NCI-H128 (cell line): ENCODE measurements around the gene CRK.

Experiments
- DNase-seq: peaks from one replicate; lab custom pipeline; 2025; ENCODE audit not compliant: unreplicated experiment; lab: John Stamatoyannopoulos, UW

The CRK gene

DNA sequence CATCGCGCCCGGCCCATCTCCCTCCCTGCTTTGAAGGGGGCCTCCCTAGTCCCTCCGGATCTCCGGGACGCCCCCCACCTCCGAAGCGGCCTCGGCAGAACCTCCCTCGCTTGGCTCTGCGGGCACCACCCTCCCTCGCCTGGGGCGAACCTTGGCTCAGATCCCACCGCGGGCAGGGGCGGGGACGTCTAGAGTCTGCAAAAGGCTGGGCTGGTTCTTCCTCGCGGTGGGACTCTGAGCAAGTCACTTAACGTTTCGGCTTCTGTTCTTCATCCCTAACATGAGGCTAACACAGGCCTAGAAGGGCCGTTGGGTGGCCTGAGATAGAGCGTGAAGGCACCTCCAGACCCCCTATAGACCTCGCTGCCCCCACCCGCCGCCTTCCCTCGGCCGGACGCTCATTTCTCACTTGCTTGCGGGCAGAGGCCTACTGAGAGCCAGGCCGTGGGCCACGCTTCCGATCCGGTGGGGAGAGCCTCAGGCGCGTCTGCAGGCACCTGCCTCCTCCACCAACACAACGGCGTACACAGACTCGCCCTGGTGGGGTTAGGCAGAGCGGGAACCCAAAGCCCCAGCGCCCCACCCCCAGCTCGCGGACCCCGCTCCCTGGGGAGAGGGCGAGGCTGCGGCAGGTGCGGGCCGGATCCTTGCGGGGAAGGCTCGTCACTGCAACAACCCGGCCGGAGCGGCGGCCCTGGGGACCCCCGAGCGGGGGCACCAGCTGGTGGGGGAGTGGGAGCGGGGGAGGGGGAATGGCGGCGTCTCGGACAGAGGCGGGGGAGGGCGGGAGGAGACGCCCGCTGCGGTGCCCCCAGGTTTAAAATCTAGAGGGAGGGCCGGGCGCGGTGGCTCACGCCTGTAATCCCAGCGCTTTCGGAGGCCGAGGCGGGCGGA is 31.0 kb upstream of the CRK start:
- DNase-seq = no peak

DNA sequence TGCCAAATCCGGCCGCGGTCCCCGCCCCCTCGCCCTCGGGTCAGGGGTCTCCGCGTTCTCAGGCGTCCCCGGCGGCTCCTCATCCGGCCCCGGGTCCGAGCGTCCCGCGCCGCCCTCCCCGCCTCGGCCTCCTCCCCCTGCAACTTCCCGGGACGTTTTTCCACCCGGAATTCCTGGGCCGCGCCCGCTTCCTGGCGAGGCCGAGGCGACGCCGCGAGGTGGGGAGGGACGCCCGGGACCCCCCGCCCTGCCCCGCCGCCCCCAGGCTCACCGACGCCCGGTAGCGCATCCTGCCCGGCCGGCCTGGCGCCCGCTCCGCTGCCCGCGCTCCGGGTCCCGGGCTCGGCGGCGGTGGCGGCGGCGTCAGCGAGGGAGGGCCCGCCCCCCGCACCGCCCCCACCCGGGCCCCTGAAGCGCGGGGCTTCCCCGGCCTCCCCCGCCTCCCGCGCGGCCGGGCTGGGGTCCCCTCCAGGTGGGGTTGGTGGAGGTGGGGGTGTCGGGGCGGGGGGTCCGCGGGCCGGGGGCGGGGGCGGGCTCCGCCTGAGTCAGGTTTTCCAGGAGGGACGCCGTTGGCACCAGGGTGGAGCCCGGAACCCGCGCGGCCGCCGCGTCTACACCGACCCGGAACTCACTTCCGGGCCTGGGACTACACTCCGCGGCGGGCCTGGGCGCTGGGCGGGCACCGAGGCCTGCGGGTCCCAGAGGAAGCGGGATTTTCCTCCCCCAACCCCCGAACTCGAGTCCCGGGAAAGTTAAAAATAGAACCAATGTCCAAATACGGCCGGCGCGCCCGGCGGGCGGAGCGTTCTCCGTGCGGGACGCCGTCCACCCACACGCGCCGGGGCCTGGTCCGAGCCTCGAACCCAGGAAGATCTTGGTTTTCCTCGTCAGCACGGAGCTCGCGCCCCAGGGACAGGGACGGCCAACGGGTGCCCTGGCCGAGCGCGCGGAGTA is 29.7 kb upstream of the CRK start:
- no peak for DNase-seq

DNA sequence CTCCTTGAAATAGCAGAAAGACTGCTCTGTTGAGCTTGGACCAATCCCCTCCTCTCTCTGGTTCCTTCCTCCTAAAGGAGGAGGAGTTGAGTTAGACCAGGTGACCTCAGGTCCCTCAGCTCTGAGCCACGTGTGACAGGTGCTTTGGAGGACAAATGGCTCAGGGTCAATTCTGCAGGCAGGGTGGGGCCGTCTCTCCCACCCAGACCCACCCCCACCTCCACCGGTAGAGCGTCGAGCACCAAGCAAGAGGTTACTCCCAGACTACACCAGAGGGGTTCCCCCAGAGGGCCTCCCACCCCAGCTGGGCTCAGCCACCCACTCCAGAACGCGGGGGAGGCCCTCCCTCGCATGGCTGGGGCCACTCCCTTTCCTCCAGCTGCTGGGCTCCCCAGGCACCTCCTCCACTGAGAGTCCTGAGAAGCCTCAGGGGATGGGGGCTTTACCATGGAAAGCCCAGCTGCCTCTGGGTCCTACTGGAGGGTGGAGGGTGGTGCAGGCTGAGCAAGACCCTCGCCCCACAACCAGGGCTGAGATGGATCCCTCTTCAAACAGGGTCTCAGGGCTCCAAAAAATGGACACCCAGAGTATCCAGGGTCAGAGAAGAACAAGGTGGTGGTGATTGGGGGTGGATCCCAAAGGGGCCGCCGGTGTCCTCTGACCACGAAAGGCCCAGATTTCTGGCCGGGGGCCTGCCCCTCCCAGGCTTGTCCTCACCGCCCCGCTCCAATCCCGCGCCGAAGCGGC is 28.8 kb upstream of the CRK start:
- no peak for DNase-seq

DNA sequence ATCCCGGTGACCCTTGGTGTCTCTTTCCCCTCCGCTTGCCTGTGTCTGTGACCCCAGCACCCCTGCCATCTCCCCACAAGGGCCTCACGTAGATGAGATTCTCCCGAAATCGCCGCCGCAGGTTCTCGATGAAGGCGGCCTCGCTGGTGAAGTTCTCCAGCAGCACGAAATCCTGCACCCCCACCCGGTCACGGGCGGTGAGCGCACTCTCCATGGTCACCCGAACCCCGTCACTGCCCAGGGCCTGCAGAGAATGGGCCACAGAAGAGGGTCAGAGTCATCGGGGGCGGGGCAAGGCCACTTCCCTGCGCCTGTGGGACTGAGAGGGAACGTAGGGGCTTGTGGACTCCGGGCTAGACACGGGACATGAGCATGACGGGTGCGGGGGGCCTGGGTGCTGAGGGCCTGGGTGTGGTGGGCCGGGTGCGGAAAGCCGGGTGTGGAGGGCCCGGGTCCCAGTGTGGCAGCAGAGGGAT is 28.1 kb upstream of the CRK start:
- no peak for DNase-seq

DNA sequence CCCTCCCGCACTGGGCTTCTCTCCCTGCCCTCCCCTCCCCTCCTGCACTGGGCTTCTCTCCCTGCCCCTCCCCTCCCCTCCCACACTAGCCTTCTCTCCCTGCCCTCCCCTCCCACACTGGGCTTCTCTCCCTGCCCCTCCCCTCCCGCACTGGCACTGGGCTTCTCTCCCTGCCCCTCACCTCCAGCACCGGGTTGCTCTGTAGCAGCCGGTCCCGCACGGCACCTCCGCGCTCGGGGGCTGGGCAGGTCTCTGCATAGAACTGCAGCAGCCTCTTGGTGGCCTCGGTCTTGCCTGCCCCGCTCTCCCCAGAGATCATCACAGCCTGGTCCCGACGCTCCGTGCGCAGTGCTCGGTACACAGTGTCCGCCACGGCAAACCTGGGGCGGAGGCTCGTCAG is 26.6 kb upstream of the CRK start:
- DNase-seq = no peak

DNA sequence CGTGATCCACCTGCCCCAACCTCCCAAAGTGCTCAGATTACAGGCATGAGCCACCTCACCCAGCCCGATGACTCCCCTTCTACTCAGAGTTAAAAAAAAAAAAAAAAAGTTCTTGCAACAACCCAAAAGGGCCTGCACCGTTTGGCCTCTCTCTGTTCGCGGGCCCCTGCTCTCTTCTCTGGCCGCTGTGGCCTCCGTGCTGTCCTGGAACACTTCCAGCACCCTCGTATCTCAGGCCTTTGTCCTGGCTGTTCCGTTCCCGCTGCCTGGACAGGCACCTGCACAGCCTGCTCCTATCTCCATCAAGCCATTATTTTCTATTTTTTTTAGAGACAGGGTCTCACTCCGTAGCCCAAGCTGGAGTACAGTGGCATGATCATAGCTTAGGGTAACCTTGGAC is 25.7 kb upstream of the CRK start:
- no peak for DNase-seq

DNA sequence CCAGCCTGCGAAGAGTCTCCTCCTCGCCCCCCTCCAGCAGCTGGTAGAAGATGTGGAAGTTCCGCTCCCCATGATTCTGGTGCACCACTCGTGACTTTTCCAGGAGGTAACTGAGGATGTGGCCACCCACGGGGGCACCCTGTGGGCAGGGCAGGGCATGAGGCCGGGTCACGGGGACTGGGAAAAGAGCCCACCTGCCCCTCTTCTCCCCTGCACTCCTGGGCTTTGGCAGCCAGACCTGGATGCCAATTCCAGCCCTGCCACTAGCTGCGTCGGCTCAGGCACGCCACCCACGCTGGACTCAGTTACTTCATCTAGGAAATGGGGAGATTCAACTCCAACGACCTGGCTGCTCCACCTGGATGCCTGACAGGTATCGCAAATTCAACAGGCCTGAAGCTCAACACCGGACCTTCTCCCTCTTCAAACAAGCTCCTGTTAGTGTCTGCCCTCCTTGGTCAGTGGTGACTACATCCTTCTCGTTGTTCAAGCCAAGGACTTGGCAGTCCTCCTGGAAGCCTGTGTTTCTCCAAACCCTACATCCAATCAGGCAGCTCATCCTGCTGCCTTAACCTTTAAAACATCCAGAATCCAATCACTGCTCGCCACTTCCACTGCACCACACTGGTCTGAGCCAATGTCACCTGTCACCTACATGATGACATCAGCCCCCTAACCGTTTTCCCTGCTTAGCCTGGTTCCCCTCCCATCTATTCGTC is 24.9 kb upstream of the CRK start:
- DNase-seq = no peak

DNA sequence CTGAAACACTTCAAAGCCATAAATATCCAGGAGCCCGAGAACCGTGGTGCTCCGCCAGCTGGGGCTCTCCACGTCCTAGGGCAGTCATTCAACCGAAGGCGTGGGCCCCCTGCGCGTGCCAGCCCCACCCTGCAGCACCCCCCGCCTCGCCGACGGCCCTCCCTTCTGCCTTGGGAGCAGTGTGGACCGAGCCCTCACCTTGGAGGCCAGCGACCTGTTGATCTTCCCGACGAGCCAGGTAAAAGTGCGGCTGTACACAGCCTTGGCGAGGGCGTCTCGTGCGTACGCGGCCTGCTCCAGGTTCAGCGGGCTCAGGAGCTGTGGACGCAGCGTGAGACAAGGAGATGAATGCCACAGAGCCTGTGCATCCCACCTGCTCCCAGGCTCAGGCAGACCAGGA is 22.4 kb upstream of the CRK start:
- DNase-seq = no peak

DNA sequence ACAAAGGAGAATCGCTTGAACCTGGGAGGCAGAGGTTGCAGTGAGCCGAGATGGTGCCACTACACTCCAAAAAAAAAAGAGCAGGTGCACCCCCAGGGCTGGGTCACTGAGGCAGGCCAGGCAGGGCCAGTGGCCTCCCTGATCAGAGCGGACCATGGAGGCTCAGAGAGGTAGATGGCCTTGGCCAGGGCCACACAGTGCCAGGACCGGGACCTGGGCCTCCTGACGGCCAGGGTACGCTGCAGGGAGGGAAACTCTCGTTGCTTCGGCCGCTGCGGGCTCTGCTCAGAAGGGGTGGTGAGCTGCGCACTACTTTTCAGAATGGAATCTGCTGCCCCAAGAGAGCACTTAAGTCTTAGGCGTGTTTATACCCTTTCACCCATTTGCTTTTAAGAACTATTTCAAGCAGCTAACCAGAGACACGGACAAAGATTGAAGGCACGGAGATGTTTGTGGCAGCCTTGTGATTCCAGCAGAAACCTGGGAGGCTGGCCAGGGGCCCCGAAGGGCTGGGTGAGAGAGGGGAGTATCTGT is 19.4 kb upstream of the CRK start:
- DNase-seq = no peak

DNA sequence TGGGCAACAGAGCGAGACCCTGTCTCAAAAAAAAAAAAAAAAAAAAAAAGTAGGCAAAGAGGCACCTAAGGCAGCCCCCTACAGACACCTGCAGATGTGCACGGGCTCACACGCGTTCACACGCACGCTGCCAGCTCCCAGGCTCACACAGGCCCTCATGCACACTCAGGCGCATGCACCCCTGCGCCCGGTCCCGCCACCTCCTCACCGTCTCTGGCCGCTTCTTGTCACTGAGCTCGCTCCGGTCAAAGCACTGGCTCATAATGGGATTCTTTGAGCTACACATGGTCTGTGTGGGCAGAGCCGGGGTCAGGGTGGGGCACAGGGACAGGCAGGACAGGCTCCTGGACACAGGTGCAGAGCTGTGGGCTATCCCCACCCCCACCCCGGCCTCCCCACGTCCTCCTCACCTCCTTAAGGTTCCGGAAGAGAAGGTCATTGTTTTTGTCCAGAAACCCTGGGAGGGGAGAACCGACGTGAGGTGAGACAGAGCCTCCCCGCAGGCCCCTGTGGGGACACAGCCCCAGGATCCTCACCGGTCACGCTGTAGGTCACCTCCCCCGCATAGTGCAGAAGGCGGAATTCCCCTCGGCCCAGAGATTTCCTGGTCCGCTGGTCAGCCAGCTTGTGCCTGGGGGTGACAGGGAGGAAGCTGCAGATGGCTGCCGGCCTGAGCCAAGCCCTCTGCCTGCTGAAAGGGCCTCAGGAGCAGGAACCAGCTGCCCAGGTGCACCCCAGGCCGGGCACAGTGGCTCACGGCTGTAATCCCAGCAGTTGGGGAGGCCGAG is 18.6 kb upstream of the CRK start:
- DNase-seq = no peak

DNA sequence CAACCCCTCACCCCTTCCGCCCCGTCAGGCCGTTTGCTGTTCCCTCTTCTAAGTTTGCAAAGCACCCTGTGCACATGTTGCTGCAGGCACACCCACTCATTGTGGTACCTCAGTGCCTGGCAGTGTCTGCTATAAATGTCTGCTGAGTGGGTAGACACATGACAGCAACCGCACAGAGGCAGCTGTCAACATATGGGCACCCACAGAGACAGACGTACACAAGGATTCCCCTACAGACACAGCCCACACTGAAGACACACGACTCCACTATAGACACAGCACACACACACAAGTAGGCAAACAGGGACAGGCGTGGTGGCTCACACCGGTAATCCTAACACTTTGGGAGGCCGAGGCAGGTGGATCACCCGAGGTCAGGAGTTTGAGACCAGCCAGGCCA is 17.8 kb upstream of the CRK start:
- no peak for DNase-seq

DNA sequence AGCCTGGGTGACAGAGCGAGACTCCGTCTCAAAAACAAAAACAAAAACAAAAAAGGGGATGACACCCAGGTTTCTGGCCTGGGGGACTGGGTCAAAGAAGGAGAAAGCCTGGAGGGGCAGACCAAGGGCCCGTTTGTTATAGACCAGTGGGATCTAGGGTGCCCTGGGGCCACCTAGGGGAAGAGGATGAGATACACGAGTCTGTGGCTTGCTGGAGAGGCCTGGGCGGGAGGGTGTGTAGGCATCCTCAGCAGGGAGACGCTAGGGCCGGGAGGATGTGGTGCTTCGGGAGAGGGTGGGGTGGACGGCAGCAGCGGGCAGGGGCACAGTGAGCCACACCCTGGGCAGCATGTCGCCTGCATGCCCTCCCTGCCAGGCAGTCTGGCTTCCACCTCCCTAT is 17.1 kb upstream of the CRK start:
- DNase-seq = no peak

DNA sequence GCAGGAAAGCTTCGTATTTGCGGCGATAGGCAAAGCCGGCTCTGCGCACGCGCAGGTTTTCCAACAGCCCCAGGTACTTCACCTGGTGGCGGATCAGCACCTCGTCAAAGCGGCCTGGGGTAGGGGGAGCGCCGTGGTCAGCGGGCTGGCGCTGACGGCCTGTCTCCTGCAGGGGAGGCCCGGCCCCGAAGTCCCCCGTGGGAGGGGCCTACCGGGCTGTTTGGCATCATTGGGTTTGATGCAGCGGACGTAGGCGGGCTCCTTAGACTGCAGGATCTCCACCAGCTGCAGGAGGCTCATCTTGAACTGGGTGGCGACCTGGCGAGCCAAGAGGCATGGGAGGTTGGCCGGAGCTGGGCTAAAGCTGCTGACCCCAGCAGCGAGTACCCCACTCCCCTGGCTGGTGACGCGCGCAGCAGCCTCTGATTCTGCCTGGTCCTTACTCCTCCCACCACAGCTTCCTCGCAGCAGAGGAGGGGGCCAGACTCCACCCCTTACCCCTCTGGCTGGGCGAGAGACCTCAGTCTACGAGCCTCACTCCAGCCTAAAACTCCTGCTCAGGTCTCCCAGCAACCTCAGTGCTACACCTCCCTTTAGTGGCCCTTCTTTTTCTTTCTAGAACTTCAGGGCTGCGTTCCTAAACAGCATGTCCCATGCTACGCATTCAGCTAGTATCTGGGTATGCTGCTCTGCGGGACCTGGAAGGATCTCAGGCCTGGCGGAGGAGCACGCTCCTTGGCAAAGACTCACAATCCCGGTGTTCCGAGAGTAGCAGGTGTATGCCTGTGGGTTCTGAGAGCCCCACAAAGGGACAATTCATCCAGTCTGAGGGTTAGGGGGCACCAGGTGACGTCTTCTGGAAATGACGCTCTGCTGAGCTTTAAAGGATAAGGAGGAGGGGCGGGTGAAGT is 16.1 kb upstream of the CRK start:
- DNase-seq = no peak

DNA sequence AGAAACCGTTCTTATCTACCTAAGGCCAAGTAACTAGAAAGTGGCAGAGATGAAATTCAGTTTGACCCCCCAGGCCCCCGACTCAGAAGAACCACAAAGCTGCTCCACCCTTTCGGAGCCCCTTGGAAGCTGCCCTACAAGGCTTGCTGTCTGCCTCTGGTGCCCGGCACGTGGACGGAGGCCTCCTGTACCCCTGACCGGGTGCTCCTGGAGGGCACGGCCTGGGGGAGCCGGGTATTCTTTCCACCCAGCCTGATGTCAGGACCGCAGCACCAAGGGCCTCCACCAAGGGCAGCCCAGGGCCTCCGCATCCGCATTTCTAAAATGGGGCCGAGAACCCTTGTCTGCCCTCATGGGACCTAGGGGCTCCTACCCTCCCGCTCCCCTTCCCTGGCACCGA is 15.5 kb upstream of the CRK start:
- DNase-seq = no peak

DNA sequence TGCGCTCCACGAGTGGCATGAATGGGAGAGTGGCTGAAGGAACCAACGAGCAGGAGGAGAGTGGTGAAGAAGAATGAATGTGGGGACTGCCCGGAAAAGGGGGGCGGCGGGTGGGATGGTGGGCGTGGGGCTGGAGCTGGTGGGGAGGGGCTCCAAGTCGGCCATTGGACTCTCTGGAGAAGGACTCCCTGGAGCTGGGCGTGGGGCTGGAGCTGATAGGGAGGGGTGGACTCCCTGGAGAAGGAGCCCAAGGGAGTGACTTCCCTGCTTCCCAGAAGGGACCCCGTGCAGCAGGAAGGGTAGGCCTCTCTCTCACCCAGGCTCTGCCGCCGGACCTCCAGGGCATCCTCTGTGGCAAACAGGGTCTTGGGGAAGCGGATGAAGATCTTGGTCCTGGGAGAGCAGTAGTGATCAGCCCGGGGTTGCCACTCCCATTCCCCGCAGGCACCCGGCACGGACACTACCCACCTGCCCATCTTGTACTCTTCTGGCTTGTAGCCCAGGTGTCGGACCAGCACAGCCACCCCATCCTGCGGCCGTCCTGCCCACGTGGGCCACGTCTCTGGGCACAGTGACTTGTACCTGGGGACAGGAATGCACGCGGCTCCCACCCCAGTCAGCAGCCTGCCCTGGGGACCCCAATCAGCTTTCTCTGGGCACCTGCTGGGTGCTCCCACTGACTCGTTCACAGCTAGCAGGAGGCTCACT is 14.9 kb upstream of the CRK start:
- DNase-seq = no peak

DNA sequence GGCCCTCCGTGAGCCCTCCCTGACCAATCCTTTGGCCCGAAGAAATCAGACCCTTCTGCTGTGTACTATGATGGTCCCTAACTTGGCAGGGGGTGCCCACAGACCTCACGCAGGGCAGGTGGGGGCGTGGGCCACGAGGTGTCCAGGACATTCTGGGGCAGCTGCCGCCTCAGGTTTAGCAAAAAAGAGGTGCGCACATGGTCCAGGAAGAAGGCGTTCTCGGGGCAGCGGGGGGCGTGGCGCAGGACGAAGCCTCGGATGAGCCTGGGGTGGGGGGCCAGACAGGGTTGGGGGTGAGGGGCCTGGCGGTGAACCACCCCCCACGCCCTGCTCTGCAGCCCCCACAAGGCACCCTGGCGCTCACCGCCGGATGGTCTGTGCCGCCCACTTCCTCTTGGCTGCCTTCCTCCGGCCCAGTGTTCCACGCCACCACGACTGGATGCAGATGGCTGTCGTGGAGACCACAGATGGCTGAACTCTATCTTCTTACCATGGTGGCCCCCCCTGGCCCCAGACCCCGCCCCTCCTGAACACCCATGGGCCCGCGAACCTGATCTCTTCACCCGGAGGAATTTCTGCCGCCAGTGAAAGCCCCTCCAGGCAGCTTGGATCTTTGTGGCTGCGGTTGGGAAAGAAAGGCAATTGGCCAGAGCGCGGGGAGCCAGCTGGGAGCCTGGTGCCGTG is 14.2 kb upstream of the CRK start:
- DNase-seq = no peak

DNA sequence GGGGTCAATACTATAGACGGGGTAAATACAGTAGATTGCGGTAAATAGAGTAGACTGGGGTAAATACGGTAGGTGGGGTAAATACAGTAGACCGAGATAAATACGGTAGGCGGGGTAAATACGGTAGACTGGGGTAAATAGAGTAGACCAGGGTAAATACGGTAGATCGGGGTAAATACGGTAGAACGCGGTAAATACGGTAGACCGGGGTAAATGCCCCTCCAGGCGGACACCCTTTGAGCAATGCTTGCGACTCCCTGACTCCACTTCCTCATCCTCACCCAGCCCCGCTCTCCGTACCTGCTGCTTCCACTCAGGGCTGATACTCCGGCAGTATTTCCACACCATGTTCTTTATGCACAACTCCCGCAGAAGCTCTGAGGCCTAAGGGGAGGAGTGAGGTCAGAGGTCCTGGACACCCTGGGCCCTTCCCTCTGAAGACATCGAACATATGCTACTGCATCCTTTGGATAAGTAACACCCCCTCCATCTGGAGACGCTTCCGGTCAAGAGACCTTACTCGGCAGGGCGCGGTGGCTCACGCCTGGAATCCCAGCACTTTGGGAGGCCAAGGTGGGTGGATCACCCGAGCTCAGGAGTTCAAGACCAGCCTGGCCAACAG is 13.3 kb upstream of the CRK start:
- no peak for DNase-seq
